CD4-positive, CD25-positive, alpha-beta regulatory T cell (primary cell): ENCODE results near the gene CDKN3. TPM values are rescaled to one million over a fixed set of nuclear protein-coding genes. Genes with fewer than 3 reads are reported as not detected.
"Not testable (repeated sequence)": the region's sequence is repeated elsewhere in the genome, so short reads cannot be mapped to it uniquely, and the experiment has no call there.

Source experiments
- ATAC-seq, 2 donors: fragments of 150-1000 bp; cut with Tn5 transposase; one replicate each; pipeline ENCODE4 v1.10.0; 2021; ENCODE audit warnings: low read depth in 2 of 2, moderate number of reproducible peaks in 2 of 2, moderate library complexity in 1 of 2
- DNase-seq, 3 donors: peaks; one replicate each; pipeline versions ENCODE4 v3.0.0 to v3.0.0-alpha.2; 2012 to 2022; ENCODE audit warnings: mixed read lengths in 1 of 3
- H3K27ac ChIP-seq: one replicate; pipeline ENCODE4 v1.7.0; 2013; ENCODE audit warnings: mild to moderate bottlenecking, low read length; ENCODE audit not compliant: insufficient read depth, poor library complexity, severe bottlenecking
- H3K27me3 ChIP-seq: one replicate; pipeline ENCODE4 v1.7.0; 2013; ENCODE audit warnings: low read length; ENCODE audit not compliant: control insufficient read depth, insufficient read depth
- H3K36me3 ChIP-seq: one replicate; pipeline ENCODE4 v1.7.0; 2013; ENCODE audit warnings: mild to moderate bottlenecking, low read length, moderate library complexity; ENCODE audit not compliant: control insufficient read depth, insufficient read depth
- H3K4me1 ChIP-seq: 2 replicates; pipeline ENCODE4 v1.7.0; 2013; ENCODE audit warnings: mild to moderate bottlenecking, low read length; ENCODE audit not compliant: insufficient read depth, control insufficient read depth, poor library complexity, severe bottlenecking
- H3K4me3 ChIP-seq: one replicate; pipeline ENCODE4 v1.7.0; 2013; ENCODE audit warnings: low read depth, mild to moderate bottlenecking, low read length, moderate library complexity
- H3K9me3 ChIP-seq, 2 experiments: 1 replicate in 1 of 2; 2 replicates in 1 of 2; pipeline ENCODE4 v1.7.0; 2013; ENCODE audit warnings: low read length in 2 of 2, mild to moderate bottlenecking in 1 of 2, moderate library complexity in 1 of 2; ENCODE audit not compliant: control insufficient read depth in 2 of 2
- H3K27ac Mint-ChIP-seq, 3 donors: one replicate each; pipeline ENCODE4 v1.8.0; 2020 to 2022; ENCODE audit warnings: mild to moderate bottlenecking in 3 of 3, mixed read lengths in 3 of 3, moderate library complexity in 2 of 3
- H3K27me3 Mint-ChIP-seq: one replicate; pipeline ENCODE4 v1.8.0; 2022; ENCODE audit warnings: mild to moderate bottlenecking, mixed read lengths
- H3K36me3 Mint-ChIP-seq: one replicate; pipeline ENCODE4 v1.8.0; 2020; ENCODE audit warnings: mixed read lengths
- H3K4me1 Mint-ChIP-seq, 4 donors: one replicate each; pipeline ENCODE4 v1.8.0; 2020 to 2022; ENCODE audit warnings: mixed read lengths in 4 of 4, mild to moderate bottlenecking in 1 of 4
- H3K4me3 Mint-ChIP-seq, 4 donors: one replicate each; pipeline ENCODE4 v1.8.0; 2020 to 2022; ENCODE audit warnings: mild to moderate bottlenecking in 4 of 4, mixed read lengths in 4 of 4, moderate library complexity in 3 of 4
- H3K9me3 Mint-ChIP-seq, 7 donors: one replicate each; pipeline ENCODE4 v1.8.0; 2020 to 2022; ENCODE audit warnings: mixed read lengths in 7 of 7, mild to moderate bottlenecking in 3 of 7, moderate library complexity in 2 of 7
- polyA plus RNA-seq, 4 donors: library from polyadenylated mRNA; unstranded; fragments of 300-500 nt; fragmentation: Illumina TruSeq; gene quantifications; one replicate each; pipeline ENCODE4 v1.2.3, GENCODE V29; 2021
- total RNA-seq: library from RNA; stranded (reverse); gene quantifications from one replicate; pipeline ENCODE4 v1.2.3, GENCODE V29; 2022

The CDKN3 gene
- total and polyA plus RNA-seq, 5 donors from 2014 or later, result 9.3 to 20.7 (median 14.2) TPM

DNA sequence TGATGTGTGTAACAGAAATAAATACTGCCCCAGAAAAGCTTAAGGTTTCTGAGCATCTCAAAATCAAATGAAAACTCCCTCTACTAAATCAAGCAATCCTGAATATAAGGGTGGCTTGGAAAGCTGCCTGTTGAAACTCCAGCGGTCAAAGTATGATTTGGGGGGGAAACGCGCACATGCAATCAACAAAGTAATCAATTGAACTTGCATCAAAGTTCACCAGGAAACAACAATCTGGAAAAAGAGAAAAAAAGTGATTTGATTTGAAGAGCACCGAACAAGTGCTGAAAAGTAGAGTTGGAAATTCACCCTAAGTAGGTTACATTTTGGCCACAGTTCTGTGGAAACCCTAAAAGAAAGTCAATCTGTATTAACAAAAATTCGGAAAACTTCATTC is 43.7 kb downstream of the CDKN3 start:
- peak overlapping the region; percentile 85 to 97 (median 94) for H3K4me3 Mint-ChIP-seq
- peak overlapping the region; percentile 84 to 97 (median 90) for H3K27ac Mint-ChIP-seq
- DNase-seq (no peak), ATAC-seq (no peak)
- Histone ChIP-seq H3K4me3 (peak overlapping the region; percentile 93), H3K27me3 (no peaks in the 10 kb centered on the region), H3K4me1 (peaks cover 52% of the 10 kb centered on the region), H3K27ac (peak overlapping the region; percentile 74), H3K9me3 (no peaks in the 10 kb centered on the region), H3K36me3 (peaks cover 3% of the 10 kb centered on the region)
- H3K27me3 Mint-ChIP-seq, result peaks cover 10% of the 10 kb centered on the region
- H3K4me1 Mint-ChIP-seq, result peaks cover 36 to 61% (median 48%) of the 10 kb centered on the region in 4 donors
- H3K36me3 Mint-ChIP-seq, result peaks cover 9% of the 10 kb centered on the region
- peaks cover 0 to 2% (median 0%) of the 10 kb centered on the region in 7 donors for H3K9me3 Mint-ChIP-seq

DNA sequence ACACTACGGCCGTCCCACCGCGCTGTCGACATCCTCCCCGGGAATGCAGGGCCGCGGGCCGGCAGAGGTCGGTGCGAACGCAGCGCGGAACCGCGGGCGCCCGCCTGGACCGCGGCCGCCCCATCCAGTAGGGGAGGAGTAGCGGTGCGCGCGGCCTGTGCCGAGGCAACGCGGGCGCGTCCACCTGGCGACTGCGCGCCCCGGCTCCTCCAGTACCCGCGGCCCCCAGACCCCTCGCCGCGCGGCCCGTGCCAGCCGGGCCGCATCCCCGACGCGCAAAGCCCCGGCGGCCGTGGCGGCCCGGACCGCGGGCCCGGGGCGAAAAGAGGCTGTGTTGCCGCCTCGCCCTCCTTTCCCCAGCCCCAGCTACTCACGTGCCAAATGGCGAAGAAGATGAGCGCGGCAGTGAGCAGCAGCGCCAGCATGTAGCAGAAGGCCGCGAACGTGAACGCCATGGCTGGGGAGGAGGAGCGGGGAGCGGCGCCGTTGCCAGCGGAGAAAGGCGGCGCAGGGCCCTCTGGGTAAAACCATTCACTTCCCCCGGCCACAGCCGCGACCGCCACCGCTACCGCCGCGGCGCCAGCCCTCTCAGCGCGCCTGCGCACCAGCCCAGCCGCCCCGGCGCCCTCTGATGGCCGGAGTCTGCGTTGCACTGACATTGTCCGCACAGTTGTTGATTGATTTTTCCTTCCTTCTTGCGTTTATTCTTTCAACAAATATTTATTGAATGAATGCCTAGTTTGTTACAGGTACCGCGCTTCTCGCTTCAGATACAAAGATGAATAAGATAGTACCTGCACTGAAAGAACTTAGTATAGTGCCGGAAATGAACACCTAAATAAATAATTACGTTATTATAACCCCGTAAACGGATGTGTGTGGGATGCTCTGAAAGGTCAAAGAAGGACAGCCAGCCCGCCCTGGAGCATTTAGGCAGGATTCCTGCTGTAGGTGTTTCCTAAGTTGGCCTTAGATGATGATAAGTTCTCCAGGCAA is 44.4 kb downstream of the CDKN3 start, which contains the start of gene CNIH1:
TSS of gene CNIH1 (minus strand) at position 502 of the 996 bp plus-strand sequence. CDS start at position 455, 47 bp downstream.
- H3K4me1 Mint-ChIP-seq, result peaks cover 29 to 55% (median 43%) of the 10 kb centered on the region in 4 donors
- ATAC-seq, result peak; percentile 96
- no peaks in the 10 kb centered on the region for H3K27me3 ChIP-seq
- H3K27ac Mint-ChIP-seq, result peak within 1 kb of the TSS; percentile 90 to 97 (median 97)
- peaks cover 4% of the 10 kb centered on the region for H3K36me3 Mint-ChIP-seq
- peak within 1 kb of the TSS; percentile 85 to 98 (median 94) for H3K4me3 Mint-ChIP-seq
- peaks cover 45% of the 10 kb centered on the region for H3K4me1 ChIP-seq
- H3K9me3 Mint-ChIP-seq, result peaks cover 0 to 2% (median 0%) of the 10 kb centered on the region in 7 donors
- H3K9me3 ChIP-seq, result no peaks in the 10 kb centered on the region
- peak; percentile 87 to 94 (median 93) for DNase-seq
- H3K36me3 ChIP-seq, result peaks cover 3% of the 10 kb centered on the region
- H3K4me3 ChIP-seq, result peak within 1 kb of the TSS; percentile 93
- peak within 1 kb of the TSS; percentile 74 for H3K27ac ChIP-seq
- peaks cover 16% of the 10 kb centered on the region for H3K27me3 Mint-ChIP-seq

DNA sequence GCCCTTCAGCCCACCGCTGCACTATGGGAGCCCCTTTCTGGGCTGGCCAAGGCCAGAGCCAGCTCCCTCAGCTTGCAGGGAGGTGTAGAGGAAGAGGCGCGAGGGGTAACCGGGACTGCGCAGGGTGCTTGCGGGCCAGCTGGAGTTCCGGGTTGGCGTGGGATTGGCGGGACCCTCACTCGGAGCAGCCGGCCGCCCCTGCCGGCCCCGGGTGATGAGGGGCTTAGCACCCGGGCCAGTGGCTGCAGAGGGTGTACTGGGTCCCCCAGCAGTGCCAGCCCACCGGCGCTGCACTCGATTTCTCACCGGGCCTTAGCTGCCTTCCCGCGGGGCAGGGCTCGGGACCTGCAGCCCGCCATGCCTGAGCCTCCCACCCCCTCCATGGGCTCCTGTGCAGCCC is 46.2 kb downstream of the CDKN3 start:
- H3K27me3 Mint-ChIP-seq, result peaks cover 20% of the 10 kb centered on the region
- H3K9me3 Mint-ChIP-seq, H3K4me3 Mint-ChIP-seq, DNase-seq, H3K27ac ChIP-seq, H3K4me3 ChIP-seq, ATAC-seq, H3K27ac Mint-ChIP-seq, H3K27me3 ChIP-seq, H3K36me3 Mint-ChIP-seq, H3K36me3 ChIP-seq, H3K9me3 ChIP-seq: not testable (repeated sequence)
- peaks cover 17 to 38% (median 29%) of the 10 kb centered on the region in 4 donors for H3K4me1 Mint-ChIP-seq
- H3K4me1 ChIP-seq, result peaks cover 28% of the 10 kb centered on the region

DNA sequence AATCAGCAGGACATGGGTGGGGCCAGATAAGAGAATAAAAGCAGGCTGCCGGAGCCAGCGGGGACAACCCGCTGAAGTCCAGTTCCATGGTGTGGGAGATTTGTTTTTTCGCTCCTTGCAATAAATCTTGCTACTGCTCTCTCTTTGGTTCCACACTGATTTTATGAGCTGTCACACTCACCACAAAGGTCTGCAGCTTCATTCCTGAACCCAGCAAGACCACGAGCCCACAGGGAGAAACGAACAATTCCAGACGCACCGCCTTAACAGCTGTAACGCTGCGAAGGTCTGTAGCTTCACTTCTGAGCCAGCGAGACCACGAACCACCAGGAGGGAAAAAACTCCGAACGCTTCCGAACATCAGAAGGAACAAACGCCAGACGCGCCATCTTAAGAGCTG is 47.2 kb downstream of the CDKN3 start:
- Histone ChIP-seq H3K27me3 (peaks cover 3% of the 10 kb centered on the region), H3K9me3 (no peaks in the 10 kb centered on the region), H3K36me3 (no peaks in the 10 kb centered on the region), H3K27ac (no peak overlapping the region), H3K4me3 (no peak overlapping the region), H3K4me1 (peaks cover 20% of the 10 kb centered on the region)
- peaks cover 22% of the 10 kb centered on the region for H3K27me3 Mint-ChIP-seq
- H3K36me3 Mint-ChIP-seq, result no peaks in the 10 kb centered on the region
- no peak overlapping the region for H3K4me3 Mint-ChIP-seq
- DNase-seq, result no peak
- no peak for ATAC-seq
- no peak overlapping the region for H3K27ac Mint-ChIP-seq
- H3K4me1 Mint-ChIP-seq, result peaks cover 12 to 28% (median 22%) of the 10 kb centered on the region in 4 donors
- H3K9me3 Mint-ChIP-seq, result peaks cover 0 to 2% (median 0%) of the 10 kb centered on the region in 7 donors

DNA sequence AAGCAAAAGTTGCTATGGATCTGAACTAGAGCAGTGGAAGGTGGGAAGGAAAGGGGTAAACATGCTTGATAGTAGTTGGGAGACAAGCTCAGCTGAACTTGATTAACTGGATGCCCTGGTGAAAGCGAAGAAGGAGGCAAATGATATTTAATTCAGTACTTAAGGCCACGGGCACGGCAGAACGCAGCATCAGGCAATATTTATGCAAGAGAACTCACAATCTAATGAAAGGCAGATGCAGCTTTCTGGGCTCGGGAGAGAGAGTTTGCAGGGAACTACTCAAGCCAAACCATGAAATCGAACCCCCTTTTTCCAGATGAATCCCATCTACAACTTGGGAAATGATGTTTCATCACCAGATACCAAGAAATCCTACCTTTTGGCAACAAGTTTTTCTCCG is 47.9 kb downstream of the CDKN3 start:
- Histone ChIP-seq H3K27ac (no peak overlapping the region), H3K4me3 (no peak overlapping the region), H3K27me3 (peaks cover 3% of the 10 kb centered on the region), H3K9me3 (no peaks in the 10 kb centered on the region), H3K4me1 (peaks cover 17% of the 10 kb centered on the region), H3K36me3 (no peaks in the 10 kb centered on the region)
- DNase-seq, result no peak
- Mint-ChIP-seq H3K9me3 (peaks cover 0 to 2% (median 0%) of the 10 kb centered on the region in 7 donors), H3K27me3 (peaks cover 22% of the 10 kb centered on the region), H3K27ac (no peak overlapping the region), H3K36me3 (no peaks in the 10 kb centered on the region), H3K4me3 (peak overlapping the region in 1 of 4 donors; percentile 71), H3K4me1 (peaks cover 11 to 21% (median 17%) of the 10 kb centered on the region in 4 donors)
- ATAC-seq, result no peak

DNA sequence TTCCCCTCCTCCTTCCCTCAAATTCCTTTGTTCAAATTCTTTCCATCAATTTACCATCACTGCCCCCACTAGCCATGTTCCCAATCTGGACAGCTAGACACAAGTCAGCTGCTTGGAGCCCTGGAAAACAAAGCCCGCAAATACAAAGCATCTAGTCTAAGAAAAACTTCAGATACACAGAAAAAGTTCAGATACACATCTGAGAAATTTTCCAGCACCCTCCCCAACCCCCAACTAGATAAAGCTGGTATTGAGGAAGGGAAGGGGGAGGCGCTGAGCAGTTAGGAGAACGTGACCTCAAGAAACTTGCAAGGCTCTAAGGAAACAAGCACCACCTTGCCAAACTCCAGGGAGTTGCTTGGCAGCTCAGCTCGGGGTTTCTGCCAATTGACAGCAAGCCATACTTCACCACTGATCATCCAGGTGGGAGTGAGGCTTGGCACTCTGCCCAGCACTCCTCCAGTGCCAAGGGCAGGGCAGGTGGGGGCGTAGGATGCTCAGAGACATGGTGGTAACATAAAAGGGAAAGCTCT is 49.4 kb downstream of the CDKN3 start:
- Mint-ChIP-seq H3K4me1 (peaks cover 6 to 11% (median 9%) of the 10 kb centered on the region in 4 donors), H3K36me3 (no peaks in the 10 kb centered on the region), H3K9me3 (peaks cover 0 to 2% (median 0%) of the 10 kb centered on the region in 7 donors), H3K27ac (no peak overlapping the region), H3K4me3 (peak overlapping the region in 2 of 4 donors; percentile 21 to 42), H3K27me3 (peaks cover 22% of the 10 kb centered on the region)
- H3K4me1 ChIP-seq, result peaks cover 7% of the 10 kb centered on the region
- no peaks in the 10 kb centered on the region for H3K9me3 ChIP-seq
- no peaks in the 10 kb centered on the region for H3K36me3 ChIP-seq
- DNase-seq (no peak), ATAC-seq (no peak)
- peaks cover 3% of the 10 kb centered on the region for H3K27me3 ChIP-seq
- no peak overlapping the region for H3K4me3 ChIP-seq
- no peak overlapping the region for H3K27ac ChIP-seq

DNA sequence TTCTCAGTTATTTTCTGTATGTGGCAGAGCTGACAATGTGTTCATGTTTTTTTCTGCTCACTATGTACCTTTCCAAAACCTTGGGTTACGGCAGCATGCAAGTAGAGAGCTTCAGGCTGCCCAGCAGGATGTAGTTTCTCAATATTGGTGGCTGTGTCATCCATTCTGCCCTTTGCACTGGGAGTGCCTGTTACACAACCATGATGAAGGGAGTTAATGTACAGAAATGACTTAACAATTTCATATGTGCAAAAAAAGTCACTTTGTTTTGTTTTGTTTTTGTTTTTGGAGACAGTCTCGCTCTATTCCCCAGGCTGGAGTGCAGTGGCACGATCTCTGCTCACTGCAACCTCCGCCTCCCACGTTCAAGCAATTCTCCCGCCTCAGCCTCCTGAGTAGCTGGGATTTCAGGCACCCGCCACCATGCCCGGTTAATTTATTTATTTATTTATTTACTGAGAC is 50.5 kb downstream of the CDKN3 start:
- H3K4me1 Mint-ChIP-seq, result peaks cover 0 to 1% (median 0%) of the 10 kb centered on the region in 4 donors
- no peak for DNase-seq
- peaks cover 17% of the 10 kb centered on the region for H3K27me3 Mint-ChIP-seq
- no peak for ATAC-seq
- H3K27ac Mint-ChIP-seq, result no peak overlapping the region
- H3K4me3 Mint-ChIP-seq, result no peak overlapping the region
- no peaks in the 10 kb centered on the region for H3K9me3 ChIP-seq
- H3K9me3 Mint-ChIP-seq, result peaks cover 0 to 2% (median 0%) of the 10 kb centered on the region in 7 donors
- H3K36me3 Mint-ChIP-seq, result no peaks in the 10 kb centered on the region
- no peaks in the 10 kb centered on the region for H3K36me3 ChIP-seq
- peaks cover 3% of the 10 kb centered on the region for H3K27me3 ChIP-seq
- H3K4me3 ChIP-seq, result no peak overlapping the region
- H3K27ac ChIP-seq, result no peak overlapping the region
- H3K4me1 ChIP-seq, result no peaks in the 10 kb centered on the region
